GM18526 (cell line): ENCODE results near the gene EBPL.

ENCODE experiments used
- POLR2A ChIP-seq: IDR thresholded peaks from 3 replicates; pipeline ENCODE4 v1.6.1; 2011; ENCODE audit not compliant: insufficient read length; ENCODE audit errors: extremely low read depth

The EBPL gene

GRCh38 chr13:49681842-49682435, 9.3 kb downstream of the EBPL start:
- TF ChIP-seq POLR2A, result no peak

- no peak for TF ChIP-seq POLR2A
These were observed 12.0 kb downstream of the EBPL start for GRCh38 chr13:49679246-49679645.

GRCh38 chr13:49678191-49678914, 12.9 kb downstream of the EBPL start:
- no peak for TF ChIP-seq POLR2A

- no peak for TF ChIP-seq POLR2A
These were observed 14.5 kb downstream of the EBPL start for GRCh38 chr13:49676581-49677298.

GRCh38 chr13:49670828-49671227, 20.5 kb downstream of the EBPL start:
- TF ChIP-seq POLR2A, result no peak

- TF ChIP-seq POLR2A, result no peak
These were observed 21.5 kb downstream of the EBPL start for GRCh38 chr13:49669735-49670309.

GRCh38 chr13:49667773-49668172, 23.5 kb downstream of the EBPL start:
- no peak for TF ChIP-seq POLR2A

- no peak for TF ChIP-seq POLR2A
These were observed 26.7 kb downstream of the EBPL start for GRCh38 chr13:49664606-49665005.

- TF ChIP-seq POLR2A, result no peak
These were observed 34.0 kb downstream of the EBPL start for GRCh38 chr13:49657241-49657641.

GRCh38 chr13:49655906-49656305, 35.4 kb downstream of the EBPL start:
- no peak for TF ChIP-seq POLR2A

- TF ChIP-seq POLR2A, result no peak
These were observed 37.3 kb downstream of the EBPL start for GRCh38 chr13:49654011-49654410.

- no peak for TF ChIP-seq POLR2A
These were observed 37.8 kb downstream of the EBPL start for GRCh38 chr13:49653478-49653877.

GRCh38 chr13:49652355-49653305, 38.7 kb downstream of the EBPL start:
- no peak for TF ChIP-seq POLR2A

- TF ChIP-seq POLR2A, result no peak
These were observed 39.5 kb downstream of the EBPL start for GRCh38 chr13:49651570-49652354.
